Uterus (tissue), 2 donors: ENCODE measurements around the gene HJV.

ENCODE experiments used
- POLR2A ChIP-seq, 2 donors: fragments of 450-650 bp; IDR thresholded peaks; one replicate each; pipeline ENCODE4 v1.6.1; 2016; ENCODE audit warnings: antibody characterized with exemption in 2 of 2, mild to moderate bottlenecking in 1 of 2, moderate library complexity in 1 of 2
- TF ChIP-seq, protein P1 (sequence below), 4 experiments: fragments of 200-600 bp in 2 of 4; fragments of 450-650 bp in 2 of 4; sonication (generic) in 2 of 4; IDR thresholded peaks; one replicate each; pipeline ENCODE4 v1.5.1; 2016 to 2019; ENCODE audit warnings: antibody characterized with exemption in 4 of 4, mild to moderate bottlenecking in 2 of 4, moderate library complexity in 1 of 4

- TF ChIP-seq, protein P1, sequence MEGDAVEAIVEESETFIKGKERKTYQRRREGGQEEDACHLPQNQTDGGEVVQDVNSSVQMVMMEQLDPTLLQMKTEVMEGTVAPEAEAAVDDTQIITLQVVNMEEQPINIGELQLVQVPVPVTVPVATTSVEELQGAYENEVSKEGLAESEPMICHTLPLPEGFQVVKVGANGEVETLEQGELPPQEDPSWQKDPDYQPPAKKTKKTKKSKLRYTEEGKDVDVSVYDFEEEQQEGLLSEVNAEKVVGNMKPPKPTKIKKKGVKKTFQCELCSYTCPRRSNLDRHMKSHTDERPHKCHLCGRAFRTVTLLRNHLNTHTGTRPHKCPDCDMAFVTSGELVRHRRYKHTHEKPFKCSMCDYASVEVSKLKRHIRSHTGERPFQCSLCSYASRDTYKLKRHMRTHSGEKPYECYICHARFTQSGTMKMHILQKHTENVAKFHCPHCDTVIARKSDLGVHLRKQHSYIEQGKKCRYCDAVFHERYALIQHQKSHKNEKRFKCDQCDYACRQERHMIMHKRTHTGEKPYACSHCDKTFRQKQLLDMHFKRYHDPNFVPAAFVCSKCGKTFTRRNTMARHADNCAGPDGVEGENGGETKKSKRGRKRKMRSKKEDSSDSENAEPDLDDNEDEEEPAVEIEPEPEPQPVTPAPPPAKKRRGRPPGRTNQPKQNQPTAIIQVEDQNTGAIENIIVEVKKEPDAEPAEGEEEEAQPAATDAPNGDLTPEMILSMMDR (IDR thresholded peaks at IDR 0.05), result no peak
- no peak for TF ChIP-seq POLR2A (IDR thresholded peaks at IDR 0.05)
Measured at GRCh38 chr1:145991735-145992412, 29.7 kb downstream of the HJV start.
